Spinal cord (tissue), 10 donors: ENCODE measurements around the gene MCL1. TPM values are rescaled to one million over a fixed set of nuclear protein-coding genes. Genes with fewer than 3 reads are reported as not detected.
"Not testable (repeated sequence)": the region's sequence is repeated elsewhere in the genome, so short reads cannot be mapped to it uniquely, and the experiment has no call there.

Experiments
- DNase-seq, 6 donors: peaks; one replicate each; pipeline versions ENCODE4 v3.0.0 to v3.0.0-alpha.2; 2013 to 2015; ENCODE audit warnings: low spot score in 6 of 6, low read depth in 4 of 6
- H3K27ac ChIP-seq: one replicate; pipeline ENCODE4 v1.5.1; 2013; ENCODE audit warnings: low read depth, low read length, control low read depth
- H3K27me3 ChIP-seq: one replicate; pipeline ENCODE4 v1.6.1; 2013; ENCODE audit warnings: low read length; ENCODE audit not compliant: control insufficient read depth, insufficient read depth
- H3K36me3 ChIP-seq: one replicate; pipeline ENCODE4 v1.6.1; 2013; ENCODE audit warnings: low read length; ENCODE audit not compliant: control insufficient read depth, insufficient read depth
- H3K4me1 ChIP-seq: one replicate; pipeline ENCODE4 v1.6.1; 2013; ENCODE audit warnings: low read length; ENCODE audit not compliant: control insufficient read depth, insufficient read depth
- H3K4me3 ChIP-seq: one replicate; pipeline ENCODE4 v1.5.1; 2013; ENCODE audit warnings: low read depth, low read length, control low read depth
- H3K9me3 ChIP-seq: one replicate; pipeline ENCODE4 v1.6.1; 2013; ENCODE audit warnings: low read length; ENCODE audit not compliant: control insufficient read depth, insufficient read depth
- WGBS: methylation state at CpG from one replicate; pipeline ENCODE4 v1.1.5; 2013; ENCODE audit warnings: missing lambda C conversion rate; ENCODE audit not compliant: insufficient coverage; 5-methylcytosine and 5-hydroxymethylcytosine counted together
- long read RNA-seq, 4 donors: transcript quantifications; one replicate each; lab custom pipeline, GENCODE V29; 2026
- polyA plus RNA-seq, 2 donors: library from polyadenylated mRNA; unstranded; fragments of 120-200 nt; gene quantifications; one replicate each; pipeline ENCODE4 v1.2.1, GENCODE V29; 2013; ENCODE audit not compliant: insufficient read length in 2 of 2
- total RNA-seq, 2 donors: library from RNA; depleted of rRNA in 1 of 2; stranded (reverse); fragments of 120-200 nt in 1 of 2; fragments of >200 nt in 1 of 2; gene quantifications; one replicate each; pipeline versions ENCODE4 v1.2.3 to v1.2.4, GENCODE V29; 2013 to 2014
- donor health status: healthy.

The MCL1 gene
- total RNA-seq (100 to 1,000 TPM; 144 to 185 TPM), polyA plus RNA-seq (100 to 1,000 TPM; 115 TPM)
- long read RNA-seq, donor 1, transcript MCL1-202 (3 exons, 3,932 nt) = major isoform, 23 of 26 reads
- long read RNA-seq, donor 1, partial matches to known transcripts = 0 of 26 reads
- long read RNA-seq, donor 1, other reads (novel, unspliced or antisense) = 0 of 26 reads
- long read RNA-seq, donor 2, transcript MCL1-202 (3 exons, 3,932 nt) = major isoform, 13 of 13 reads
- long read RNA-seq, donor 2, partial matches to known transcripts = 0 of 13 reads
- long read RNA-seq, donor 2, other reads (novel, unspliced or antisense) = 0 of 13 reads
- long read RNA-seq, donor 3, transcript MCL1-202 (3 exons, 3,932 nt) = major isoform, 15 of 16 reads
- long read RNA-seq, donor 3, partial matches to known transcripts = 0 of 16 reads
- long read RNA-seq, donor 3, other reads (novel, unspliced or antisense) = 0 of 16 reads
- long read RNA-seq, donor 4, transcript MCL1-202 (3 exons, 3,932 nt) = major isoform, 17 of 20 reads
- long read RNA-seq, donor 4, partial matches to known transcripts = 0 of 20 reads
- long read RNA-seq, donor 4, other reads (novel, unspliced or antisense) = 0 of 20 reads

GRCh38 chr1:150579110-150579944, at the start of gene MCL1:
Gene MCL1 (minus strand): TSS chr1:150579610. CDS start chr1:150579530, 80 bp downstream.
- peak; percentile 82 to 98 (median 90) for DNase-seq
- Histone ChIP-seq H3K27me3 (no peaks in the 10 kb centered on the region), H3K4me3 (peak within 1 kb of the TSS; percentile 93), H3K36me3 (peaks cover 5% of the 10 kb centered on the region), H3K27ac (peak within 1 kb of the TSS; percentile 99), H3K4me1 (peaks cover 6% of the 10 kb centered on the region), H3K9me3 (no peaks in the 10 kb centered on the region)
- under 1% methylated on average over 92 of the region's 94 CpGs for WGBS

GRCh38 chr1:150628766-150629114, 49.3 kb upstream of the MCL1 start:
- peak overlapping the region; percentile 99 for H3K27ac ChIP-seq
- DNase-seq = no peak
- WGBS = 0% methylated on average over 9 of the region's 9 CpGs
- H3K36me3 ChIP-seq = peaks cover 30% of the 10 kb centered on the region
- H3K4me3 ChIP-seq = peak overlapping the region; percentile 93
- no peaks in the 10 kb centered on the region for H3K9me3 ChIP-seq
- no peaks in the 10 kb centered on the region for H3K27me3 ChIP-seq
- H3K4me1 ChIP-seq = peaks cover 16% of the 10 kb centered on the region

GRCh38 chr1:150627826-150628410, 48.5 kb upstream of the MCL1 start:
- Histone ChIP-seq H3K9me3 (no peaks in the 10 kb centered on the region), H3K4me1 (peaks cover 16% of the 10 kb centered on the region), H3K4me3 (peak overlapping the region; percentile 93), H3K27me3 (no peaks in the 10 kb centered on the region), H3K27ac (no peak overlapping the region), H3K36me3 (peaks cover 34% of the 10 kb centered on the region)
- 100% methylated on average over 1 of the region's 5 CpGs for WGBS
- no peak for DNase-seq

GRCh38 chr1:150626150-150626549, 46.7 kb upstream of the MCL1 start:
- 75% methylated on average over 1 of the region's 2 CpGs for WGBS
- H3K4me3 ChIP-seq = no peak overlapping the region
- no peak for DNase-seq
- peaks cover 19% of the 10 kb centered on the region for H3K4me1 ChIP-seq
- no peak overlapping the region for H3K27ac ChIP-seq
- H3K36me3 ChIP-seq = peaks cover 42% of the 10 kb centered on the region
- no peaks in the 10 kb centered on the region for H3K9me3 ChIP-seq
- H3K27me3 ChIP-seq = no peaks in the 10 kb centered on the region

GRCh38 chr1:150624546-150624945, 45.1 kb upstream of the MCL1 start:
- H3K27ac ChIP-seq, H3K27me3 ChIP-seq, H3K4me1 ChIP-seq, H3K9me3 ChIP-seq, H3K4me3 ChIP-seq, DNase-seq: not testable (repeated sequence)
- peaks cover 51% of the 10 kb centered on the region for H3K36me3 ChIP-seq
- WGBS = no CpG with 5 or more reads among the region's 1 CpG

- not testable (repeated sequence) for DNase-seq, H3K4me3 ChIP-seq, H3K27me3 ChIP-seq, H3K9me3 ChIP-seq, H3K27ac ChIP-seq, H3K4me1 ChIP-seq
- peaks cover 51% of the 10 kb centered on the region for H3K36me3 ChIP-seq
- no CpG with 5 or more reads among the region's 1 CpG for WGBS
These were observed 44.7 kb upstream of the MCL1 start for GRCh38 chr1:150624134-150624533.

GRCh38 chr1:150622303-150622975, 43.0 kb upstream of the MCL1 start:
- H3K4me3 ChIP-seq = no peak overlapping the region
- H3K36me3 ChIP-seq = peaks cover 67% of the 10 kb centered on the region
- no peaks in the 10 kb centered on the region for H3K27me3 ChIP-seq
- peaks cover 2% of the 10 kb centered on the region for H3K4me1 ChIP-seq
- WGBS = no CpG with 5 or more reads among the region's 8 CpGs
- H3K9me3 ChIP-seq = no peaks in the 10 kb centered on the region
- no peak overlapping the region for H3K27ac ChIP-seq
- no peak for DNase-seq

GRCh38 chr1:150621497-150622302, 42.3 kb upstream of the MCL1 start:
- no peak overlapping the region for H3K4me3 ChIP-seq
- H3K27ac ChIP-seq = peak overlapping the region; percentile 7
- DNase-seq = peak in 2 of 6 donors; percentile 65 to 70
- H3K27me3 ChIP-seq = no peaks in the 10 kb centered on the region
- no peaks in the 10 kb centered on the region for H3K9me3 ChIP-seq
- H3K4me1 ChIP-seq = peaks cover 2% of the 10 kb centered on the region
- 49% methylated on average over 4 of the region's 8 CpGs for WGBS
- H3K36me3 ChIP-seq = peaks cover 67% of the 10 kb centered on the region
